NCI-H345 treated with DMSO at 0.1 percent for 48 hours (cell line): Measurements from ENCODE around the gene LRRK1.

Experiments
- DNase-seq: peaks from one replicate; lab custom pipeline; 2025; ENCODE audit not compliant: unreplicated experiment; lab: John Stamatoyannopoulos, UW

Gene LRRK1

GRCh38 chr15:100932676-100933348 is 13.7 kb downstream of the LRRK1 start:
- no peak for DNase-seq

- no peak for DNase-seq
Measured at GRCh38 chr15:100934166-100934565, 15.0 kb downstream of the LRRK1 start.

GRCh38 chr15:100934726-100935125 is 15.6 kb downstream of the LRRK1 start:
- no peak for DNase-seq

- DNase-seq: no peak
Measured at GRCh38 chr15:100937171-100937570, 18.0 kb downstream of the LRRK1 start.

GRCh38 chr15:100939791-100940190 is 20.6 kb downstream of the LRRK1 start:
- DNase-seq: no peak

- DNase-seq: no peak
Measured at GRCh38 chr15:100940767-100941379, 21.7 kb downstream of the LRRK1 start.

- no peak for DNase-seq
Measured at GRCh38 chr15:100941536-100941935, 22.4 kb downstream of the LRRK1 start.

- no peak for DNase-seq
Measured at GRCh38 chr15:100942656-100943425, 23.7 kb downstream of the LRRK1 start.

GRCh38 chr15:100944244-100944895 is 25.2 kb downstream of the LRRK1 start:
- DNase-seq: no peak

GRCh38 chr15:100944986-100945385 is 25.8 kb downstream of the LRRK1 start:
- no peak for DNase-seq

GRCh38 chr15:100947760-100948429 is 28.7 kb downstream of the LRRK1 start:
- no peak for DNase-seq

GRCh38 chr15:100948430-100948762 is 29.2 kb downstream of the LRRK1 start:
- no peak for DNase-seq

GRCh38 chr15:100949691-100950090 is 30.5 kb downstream of the LRRK1 start:
- DNase-seq: no peak

- no peak for DNase-seq
Measured at GRCh38 chr15:100951965-100952364, 32.8 kb downstream of the LRRK1 start.

- no peak for DNase-seq
Measured at GRCh38 chr15:100952566-100952965, 33.4 kb downstream of the LRRK1 start.

GRCh38 chr15:100958326-100959065 is 39.3 kb downstream of the LRRK1 start:
- no peak for DNase-seq

- DNase-seq: no peak
Measured at GRCh38 chr15:100959066-100960050, 40.2 kb downstream of the LRRK1 start.

- no peak for DNase-seq
Measured at GRCh38 chr15:100966997-100967396, 47.8 kb downstream of the LRRK1 start.
